ENCODE data around the gene FYN. TPM values are rescaled to one million over a fixed set of nuclear protein-coding genes. Genes with fewer than 3 reads are reported as not detected.

FYN gene
- total RNA-seq, 2 donors from 2014 or later = 55.5 to 72.5 TPM

- no peak for ATAC-seq (ENCODE audit: insufficient number of reproducible peaks, low FRiP score, low read depth)
- no peaks in the 10 kb centered on the region for H3K36me3 ChIP-seq
Observed at GRCh38 chr6:111803371-111803770, 69.9 kb downstream of the FYN start.

GRCh38 chr6:111802720-111803330 is 70.4 kb downstream of the FYN start:
- H3K4me3 ChIP-seq = no peak overlapping the region
- H3K4me1 ChIP-seq (ENCODE audit: control insufficient read depth in 1 of 2, low read depth in 2 of 2) = peaks cover 0 to 3% of the 10 kb centered on the region in 2 donors
- no peaks in the 10 kb centered on the region for H3K36me3 ChIP-seq
- no peak overlapping the region for H3K27ac ChIP-seq
- no peak for TF ChIP-seq CTCF (IDR thresholded peaks at IDR 0.05)
- ATAC-seq (ENCODE audit: insufficient number of reproducible peaks, low FRiP score, low read depth) = no peak
- H3K9me3 ChIP-seq = no peaks in the 10 kb centered on the region
- no peaks in the 10 kb centered on the region for H3K27me3 ChIP-seq (replicated peaks; ENCODE audit: insufficient read depth)
- no peak for DNase-seq (ENCODE audit: low spot score)

More at GRCh38 chr6:111803371-111803770, 69.9 kb downstream of the FYN start:
- Histone ChIP-seq H3K27ac (no peak overlapping the region), H3K9me3 (no peaks in the 10 kb centered on the region), H3K4me1 (ENCODE audit: control insufficient read depth in 1 of 2, low read depth in 2 of 2) (peaks cover 0 to 3% of the 10 kb centered on the region in 2 donors), H3K27me3 (replicated peaks; ENCODE audit: insufficient read depth) (no peaks in the 10 kb centered on the region), H3K4me3 (no peak overlapping the region)
- TF ChIP-seq CTCF (IDR thresholded peaks at IDR 0.05) = no peak
- DNase-seq (ENCODE audit: low spot score) = no peak

GRCh38 chr6:111802015-111802414 is 71.2 kb downstream of the FYN start:
- no peaks in the 10 kb centered on the region for H3K9me3 ChIP-seq
- TF ChIP-seq CTCF (IDR thresholded peaks at IDR 0.05) = no peak
- ATAC-seq (ENCODE audit: insufficient number of reproducible peaks, low FRiP score, low read depth) = no peak

GRCh38 chr6:111800821-111801220 is 72.4 kb downstream of the FYN start:
- DNase-seq (ENCODE audit: low spot score) (no peak), ATAC-seq (ENCODE audit: insufficient number of reproducible peaks, low FRiP score, low read depth) (no peak)
- Histone ChIP-seq H3K4me1 (ENCODE audit: control insufficient read depth in 1 of 2, low read depth in 2 of 2) (peaks cover 0 to 3% of the 10 kb centered on the region in 2 donors), H3K36me3 (no peaks in the 10 kb centered on the region), H3K27me3 (replicated peaks; ENCODE audit: insufficient read depth) (no peaks in the 10 kb centered on the region), H3K4me3 (no peak overlapping the region), H3K9me3 (no peaks in the 10 kb centered on the region), H3K27ac (no peak overlapping the region)
- no peak for TF ChIP-seq CTCF (IDR thresholded peaks at IDR 0.05)

More at GRCh38 chr6:111802015-111802414, 71.2 kb downstream of the FYN start:
- Histone ChIP-seq H3K4me1 (ENCODE audit: control insufficient read depth in 1 of 2, low read depth in 2 of 2) (peaks cover 0 to 3% of the 10 kb centered on the region in 2 donors), H3K36me3 (no peaks in the 10 kb centered on the region), H3K4me3 (no peak overlapping the region), H3K27ac (no peak overlapping the region), H3K27me3 (replicated peaks; ENCODE audit: insufficient read depth) (no peaks in the 10 kb centered on the region)
- DNase-seq (ENCODE audit: low spot score) = no peak

GRCh38 chr6:111800259-111800765 is 72.9 kb downstream of the FYN start:
- no peaks in the 10 kb centered on the region for H3K27me3 ChIP-seq (replicated peaks; ENCODE audit: insufficient read depth)
- H3K4me1 ChIP-seq (ENCODE audit: control insufficient read depth in 1 of 2, low read depth in 2 of 2) = peaks cover 0 to 3% of the 10 kb centered on the region in 2 donors
- no peak for TF ChIP-seq CTCF (IDR thresholded peaks at IDR 0.05)
- H3K27ac ChIP-seq = no peak overlapping the region
- H3K36me3 ChIP-seq = no peaks in the 10 kb centered on the region
- no peak for ATAC-seq (ENCODE audit: insufficient number of reproducible peaks, low FRiP score, low read depth)
- DNase-seq (ENCODE audit: low spot score) = no peak
- no peak overlapping the region for H3K4me3 ChIP-seq
- no peaks in the 10 kb centered on the region for H3K9me3 ChIP-seq

All from thoracic aorta (tissue), 2 donors.